ENCODE data around the gene LRCH4.

- no peak for TF ChIP-seq CTCF (IDR thresholded peaks at IDR 0.05; ENCODE audit: control extremely low read depth in 1 of 3, insufficient read depth in 1 of 3, low read depth in 1 of 3, low read length in 3 of 3)
- no peak for TF ChIP-seq CHD1 (IDR thresholded peaks at IDR 0.05; ENCODE audit: low read depth, low read length)
- TF ChIP-seq ATF2 (IDR thresholded peaks at IDR 0.05; ENCODE audit: low read length): no peak
- no peak for TF ChIP-seq MAX (IDR thresholded peaks at IDR 0.05)
- no peak for TF ChIP-seq SP1 (IDR thresholded peaks at IDR 0.05; ENCODE audit: low read depth, low read length)
- no peak for TF ChIP-seq RBBP5 (IDR thresholded peaks at IDR 0.05; ENCODE audit: borderline replicate concordance, low read depth, low read length)
- no peak for TF ChIP-seq EZH2 (IDR thresholded peaks at IDR 0.05; ENCODE audit: low read depth, low read length, severe bottlenecking)
- no peak for TF ChIP-seq E2F6 (IDR thresholded peaks at IDR 0.05)
- TF ChIP-seq USF2 (IDR thresholded peaks at IDR 0.05; ENCODE audit: low read length): no peak
- TF ChIP-seq CHD2 (IDR thresholded peaks at IDR 0.05; ENCODE audit: low read length): no peak
- TF ChIP-seq ATF3 (IDR thresholded peaks at IDR 0.05; ENCODE audit: insufficient read depth, low read depth, low read length): no peak
- no peak for TF ChIP-seq SIN3A (conservative IDR thresholded peaks at IDR 0.05 in 1 of 2, IDR thresholded peaks at IDR 0.05 in 1 of 2; ENCODE audit: low read depth in 1 of 2, low read length in 2 of 2)
- no peak for TF ChIP-seq CBX5 (IDR thresholded peaks at IDR 0.05; ENCODE audit: low read depth, low read length)
Observed at GRCh38 chr7:100582650-100583049, 3.3 kb downstream of the LRCH4 start.

All from H1 (cell line).